Stimulated activated CD4-positive, alpha-beta T cell treated with anti-CD3 and anti-CD28 coated beads, Interleukin-15, amount 100 ng/mL, for 24 hours (primary cell): Measurements from ENCODE around the gene EML6.
"Not testable (repeated sequence)": the region's sequence is repeated elsewhere in the genome, so short reads cannot be mapped to it uniquely, and the experiment has no call there.

Experiments
- DNase-seq: peaks from one replicate; pipeline ENCODE4 v3.0.0-alpha.2; 2020

The EML6 gene

GRCh38 chr2:54806975-54807374, 83.5 kb downstream of the EML6 start:
- no peak for DNase-seq

DNA sequence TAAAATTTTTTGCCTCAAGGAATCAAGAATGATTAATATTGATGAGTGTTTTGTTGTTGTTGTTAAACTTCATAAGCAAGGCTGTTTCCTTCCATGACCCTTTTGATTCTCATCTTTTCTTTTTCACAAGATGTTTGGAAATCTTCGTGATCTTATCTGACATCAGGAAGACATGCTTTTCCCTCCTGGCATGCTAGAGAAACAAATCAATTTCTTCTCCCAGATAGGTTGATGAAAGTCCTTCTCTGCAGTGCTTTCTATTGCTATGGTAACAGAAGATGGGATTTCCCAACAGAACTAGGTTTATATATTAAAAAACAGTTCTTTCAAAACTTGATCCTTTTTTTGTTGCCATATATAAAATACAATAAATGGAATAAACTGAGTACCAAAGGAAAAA, 85.2 kb downstream of the EML6 start:
- no peak for DNase-seq

DNA sequence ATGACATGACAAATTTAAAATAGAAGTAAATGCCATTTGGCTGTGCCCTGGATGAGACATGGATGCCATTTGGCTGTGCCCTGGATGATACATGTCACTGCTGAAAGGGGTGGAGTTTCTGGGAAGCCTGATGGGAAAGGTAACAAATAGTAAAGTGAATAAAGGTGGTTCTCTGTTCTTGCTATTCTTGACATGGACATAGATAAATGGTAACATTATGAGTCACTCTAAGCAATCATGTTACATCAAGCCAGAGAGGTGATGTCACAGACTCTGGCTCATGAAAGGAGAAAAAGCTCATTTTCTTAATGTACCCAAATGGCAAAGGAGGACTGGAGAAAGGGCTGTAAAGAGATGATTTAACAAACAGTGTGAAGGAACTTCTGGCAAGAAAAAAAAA, 86.4 kb downstream of the EML6 start:
- no peak for DNase-seq

DNA sequence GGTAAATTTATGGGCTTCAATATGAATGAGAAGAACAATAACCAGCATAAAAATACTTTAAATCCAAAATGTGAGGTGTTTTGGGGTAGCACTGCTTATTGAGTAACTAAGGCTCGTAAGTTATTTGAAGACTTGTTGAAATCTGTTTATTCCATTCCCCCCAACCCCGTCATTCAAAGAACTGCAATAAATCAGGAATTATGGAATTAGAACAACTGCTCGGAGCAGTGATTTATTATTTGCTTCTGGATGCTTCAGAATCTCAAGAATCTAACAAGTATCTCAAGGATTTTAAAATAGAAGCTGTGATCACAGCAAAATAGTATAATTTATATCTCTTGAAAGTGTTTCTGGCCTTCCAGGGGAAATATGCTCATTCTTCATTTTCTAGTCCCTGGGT, 86.8 kb downstream of the EML6 start:
- DNase-seq = no peak

- no peak for DNase-seq
Measured at GRCh38 chr2:54813584-54813983, 90.1 kb downstream of the EML6 start.

GRCh38 chr2:54814389-54815147, 91.1 kb downstream of the EML6 start:
- no peak for DNase-seq

GRCh38 chr2:54815148-54815539, 91.7 kb downstream of the EML6 start:
- no peak for DNase-seq

- no peak for DNase-seq
Measured at GRCh38 chr2:54818226-54818625, 94.8 kb downstream of the EML6 start.

- no peak for DNase-seq
Measured at GRCh38 chr2:54820558-54820957, 97.1 kb downstream of the EML6 start.

DNA sequence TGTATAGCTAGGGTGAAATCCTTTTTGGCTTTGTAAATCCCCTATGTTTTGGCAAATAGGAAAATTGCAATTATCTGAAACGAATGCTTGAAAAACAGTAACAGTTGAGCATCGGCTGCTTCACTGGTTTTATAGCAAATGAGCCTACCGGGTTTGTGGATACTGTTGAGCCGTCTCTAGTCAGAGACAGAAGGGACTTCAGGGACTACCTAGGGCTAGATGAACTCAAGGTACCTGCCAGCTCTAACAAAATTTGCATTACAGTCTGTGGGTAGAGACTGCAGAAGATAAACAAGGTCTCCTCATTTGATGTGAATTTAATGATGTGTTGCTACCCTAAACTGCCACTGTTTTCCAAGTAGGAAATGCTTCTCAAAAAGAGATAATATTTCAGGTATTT, 101.1 kb downstream of the EML6 start:
- DNase-seq = no peak

GRCh38 chr2:54830546-54830945, 107.1 kb downstream of the EML6 start:
- DNase-seq = no peak

- no peak for DNase-seq
Measured at GRCh38 chr2:54831480-54831879, 108.0 kb downstream of the EML6 start.

- DNase-seq = no peak
Measured at GRCh38 chr2:54834721-54835120, 111.3 kb downstream of the EML6 start.

- DNase-seq = no peak
Measured at GRCh38 chr2:54836477-54836876, 113.0 kb downstream of the EML6 start.

- peak; percentile 73 for DNase-seq
Measured at GRCh38 chr2:54838585-54839035, 115.1 kb downstream of the EML6 start.

GRCh38 chr2:54839461-54840255, 116.2 kb downstream of the EML6 start:
- no peak for DNase-seq

- no peak for DNase-seq
Measured at GRCh38 chr2:54840559-54841468, 117.4 kb downstream of the EML6 start.

GRCh38 chr2:54841500-54841899, 118.0 kb downstream of the EML6 start:
- DNase-seq = not testable (repeated sequence)

DNA sequence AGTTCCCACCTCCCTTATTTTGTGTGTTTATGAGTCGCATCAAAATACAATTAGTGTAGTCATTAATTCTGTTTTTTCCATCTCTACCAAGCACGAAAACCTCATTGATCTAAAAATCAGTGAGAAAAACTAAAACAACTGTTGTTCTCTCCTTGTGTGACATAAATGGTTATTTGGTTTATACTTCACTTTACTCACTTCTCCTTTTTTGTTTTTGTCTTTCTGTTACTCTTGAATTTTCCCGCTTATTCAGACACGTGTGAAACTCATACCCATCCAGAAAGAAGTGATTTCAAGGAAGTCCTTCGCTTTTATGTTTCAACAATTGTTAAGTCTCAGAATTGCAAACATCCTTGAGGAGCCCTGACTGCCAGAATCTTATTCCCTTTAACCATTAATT, 121.6 kb downstream of the EML6 start:
- no peak for DNase-seq

DNA sequence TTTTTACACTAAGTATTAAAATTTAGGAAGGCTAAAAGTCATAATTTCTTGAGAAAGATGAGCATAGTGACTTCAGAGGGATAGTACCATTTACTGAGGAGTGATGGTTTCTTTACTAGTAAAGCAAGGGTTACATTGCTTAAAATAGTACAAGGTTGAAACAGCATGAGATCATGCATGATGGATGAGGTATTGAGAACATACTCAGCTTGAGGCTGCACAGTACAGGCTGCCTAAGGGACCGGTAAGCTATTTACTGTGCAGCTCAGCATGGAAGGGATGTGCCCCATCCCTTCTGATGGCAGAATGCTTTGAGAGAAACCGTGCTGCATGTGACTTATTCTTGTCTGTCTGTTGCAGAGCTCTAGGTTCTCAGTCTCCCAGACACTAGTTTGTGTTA, 122.1 kb downstream of the EML6 start:
- no peak for DNase-seq

GRCh38 chr2:54850171-54851122, 127.0 kb downstream of the EML6 start:
- no peak for DNase-seq
